Loucy (cell line): ENCODE data around the gene PNMT.

Source experiments
- CTCF ChIP-seq: fragments of 200-600 bp; sonication (generic); conservative IDR thresholded peaks from 2 replicates; pipeline ENCODE4 v1.5.1; 2014; ENCODE audit warnings: mild to moderate bottlenecking, antibody characterized with exemption, low read length
- EZH2phosphoT487 ChIP-seq: fragments of 200-600 bp; IDR thresholded peaks from 2 replicates; pipeline ENCODE4 v1.6.1; 2018; ENCODE audit warnings: antibody characterized with exemption, mild to moderate bottlenecking, moderate library complexity, borderline replicate concordance

- TF ChIP-seq CTCF (no peak), EZH2phosphoT487 (no peak)
These were observed 8.8 kb downstream of the PNMT start for GRCh38 chr17:39677072-39677471.
